AG04450 (cell line): ENCODE results near the gene TNIP3. TPM values are rescaled to one million over a fixed set of nuclear protein-coding genes. Genes with fewer than 3 reads are reported as not detected.

Experiments used
- CTCF ChIA-PET: fragments of 300-600, 350-600 bp; formaldehyde crosslinking; extraction: SDS; loops from one replicate; lab custom pipeline; 2022; ENCODE audit warnings: antibody characterized with exemption, inconsistent platforms; lab: Charles Lee
- POLR2A ChIA-PET: fragments of 350-600 bp; formaldehyde crosslinking; extraction: SDS; loops from one replicate; lab custom pipeline; 2021; ENCODE audit warnings: antibody characterized with exemption, inconsistent platforms; lab: Yijun Ruan, JAX
- DNase-seq: peaks from one replicate; pipeline ENCODE4 v3.0.0-alpha.2; 2011; ENCODE audit warnings: low read depth, low spot score
- H3K27ac ChIP-seq: one replicate; pipeline ENCODE4 v1.5.1; 2012; ENCODE audit warnings: low read depth, low read length, control low read depth
- H3K27me3 ChIP-seq: one replicate; pipeline ENCODE4 v1.6.0; 2012; ENCODE audit warnings: low read length; ENCODE audit not compliant: control insufficient read depth, insufficient read depth
- H3K4me3 ChIP-seq: 2 replicates; pipeline ENCODE4 v1.5.1; 2011; ENCODE audit warnings: mild to moderate bottlenecking, low read depth, low read length, control low read depth
- H3K9me3 ChIP-seq: 2 replicates; pipeline ENCODE4 v1.5.1; 2012; ENCODE audit warnings: low read length; ENCODE audit not compliant: control insufficient read depth, insufficient read depth
- polyA plus RNA-seq: library from polyadenylated mRNA; depleted of rRNA; stranded (reverse); fragments of >200 nt; gene quantifications from 2 replicates; pipeline ENCODE4 v1.2.3, GENCODE V29; 2011
- TF ChIP-seq, protein P1 (sequence below): IDR thresholded peaks from 2 replicates; pipeline ENCODE4 v1.5.1; 2011; ENCODE audit warnings: low read depth, low read length, control low read depth, inconsistent platforms

TNIP3 gene
- polyA plus RNA-seq, 1 experiment: 0.51 TPM

- POLR2A ChIA-PET: no interaction called here
- CTCF ChIA-PET: no interaction called here
- H3K9me3 ChIP-seq: no peaks in the 10 kb centered on the region
- no peak overlapping the region for H3K27ac ChIP-seq
- H3K4me3 ChIP-seq: no peak overlapping the region
- TF ChIP-seq, protein P1, sequence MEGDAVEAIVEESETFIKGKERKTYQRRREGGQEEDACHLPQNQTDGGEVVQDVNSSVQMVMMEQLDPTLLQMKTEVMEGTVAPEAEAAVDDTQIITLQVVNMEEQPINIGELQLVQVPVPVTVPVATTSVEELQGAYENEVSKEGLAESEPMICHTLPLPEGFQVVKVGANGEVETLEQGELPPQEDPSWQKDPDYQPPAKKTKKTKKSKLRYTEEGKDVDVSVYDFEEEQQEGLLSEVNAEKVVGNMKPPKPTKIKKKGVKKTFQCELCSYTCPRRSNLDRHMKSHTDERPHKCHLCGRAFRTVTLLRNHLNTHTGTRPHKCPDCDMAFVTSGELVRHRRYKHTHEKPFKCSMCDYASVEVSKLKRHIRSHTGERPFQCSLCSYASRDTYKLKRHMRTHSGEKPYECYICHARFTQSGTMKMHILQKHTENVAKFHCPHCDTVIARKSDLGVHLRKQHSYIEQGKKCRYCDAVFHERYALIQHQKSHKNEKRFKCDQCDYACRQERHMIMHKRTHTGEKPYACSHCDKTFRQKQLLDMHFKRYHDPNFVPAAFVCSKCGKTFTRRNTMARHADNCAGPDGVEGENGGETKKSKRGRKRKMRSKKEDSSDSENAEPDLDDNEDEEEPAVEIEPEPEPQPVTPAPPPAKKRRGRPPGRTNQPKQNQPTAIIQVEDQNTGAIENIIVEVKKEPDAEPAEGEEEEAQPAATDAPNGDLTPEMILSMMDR: no peak
- no peaks in the 10 kb centered on the region for H3K27me3 ChIP-seq
- DNase-seq: no peak
Observed at GRCh38 chr4:121148621-121149020, 15.5 kb downstream of the TNIP3 start.

DNA sequence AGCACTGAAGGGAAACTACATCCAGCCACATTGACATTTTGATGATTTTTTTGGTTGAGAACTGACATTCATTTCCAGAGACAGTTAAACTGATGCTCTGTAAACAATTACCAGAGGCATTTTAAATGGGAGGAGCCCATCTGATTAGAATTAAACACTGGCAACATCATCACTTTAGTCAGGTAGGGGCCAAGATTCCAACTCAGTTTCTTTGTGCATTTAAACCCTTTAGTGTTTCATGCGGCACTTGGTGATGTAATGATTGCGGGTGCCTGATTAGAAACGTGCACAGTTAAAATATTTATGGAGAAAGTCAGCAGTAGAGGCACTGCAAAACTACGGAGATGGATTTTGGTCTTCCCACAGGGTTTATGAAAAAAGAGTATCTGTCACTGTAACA lies 16.1 kb downstream of the TNIP3 start:
- POLR2A ChIA-PET: no interaction called here
- TF ChIP-seq, protein P1: no peak
- Histone ChIP-seq H3K9me3 (no peaks in the 10 kb centered on the region), H3K4me3 (no peak overlapping the region), H3K27ac (no peak overlapping the region), H3K27me3 (no peaks in the 10 kb centered on the region)
- DNase-seq: no peak
- CTCF ChIA-PET: no interaction called here

DNA sequence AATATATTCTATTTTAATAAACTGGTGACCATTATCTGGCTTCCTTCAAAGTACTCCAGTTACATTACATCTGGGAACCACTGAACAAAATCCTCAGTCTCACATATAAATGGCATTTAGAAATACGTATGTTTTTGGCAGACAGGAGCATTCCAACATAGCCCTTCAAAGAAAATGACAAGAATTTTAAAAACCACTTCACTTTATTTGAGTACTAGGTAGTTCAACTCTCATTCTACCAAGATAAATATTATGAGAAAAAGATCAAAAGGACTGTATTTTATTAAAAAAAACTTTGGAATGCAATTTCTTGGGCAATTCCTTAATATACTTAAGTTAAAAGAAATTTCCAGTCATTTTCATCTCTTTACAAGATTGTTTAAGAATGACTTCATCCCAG lies 17.6 kb downstream of the TNIP3 start:
- no peaks in the 10 kb centered on the region for H3K9me3 ChIP-seq
- ChIA-PET CTCF (no interaction called here), POLR2A (no interaction called here)
- TF ChIP-seq, protein P1: no peak
- no peak overlapping the region for H3K4me3 ChIP-seq
- no peak for DNase-seq
- no peak overlapping the region for H3K27ac ChIP-seq
- H3K27me3 ChIP-seq: no peaks in the 10 kb centered on the region

DNA sequence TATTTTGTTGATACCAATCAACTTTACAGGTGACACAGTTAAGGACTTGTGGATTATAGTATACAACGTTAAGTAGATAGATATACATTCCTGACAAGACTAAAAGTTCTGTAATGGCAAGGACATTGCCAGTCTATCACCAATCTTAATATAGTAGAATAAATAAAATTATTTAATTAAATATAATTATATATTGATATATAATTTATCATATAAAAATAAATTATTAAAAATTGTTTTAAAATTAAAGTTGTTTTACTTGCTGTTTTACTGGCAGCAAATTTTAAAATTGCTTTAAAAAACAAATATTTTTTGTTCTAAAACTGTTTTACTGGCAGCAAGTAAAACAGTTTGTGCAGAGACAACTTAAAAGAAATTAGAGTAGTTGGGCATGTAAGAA lies 18.7 kb downstream of the TNIP3 start:
- ChIA-PET CTCF (no interaction called here), POLR2A (no interaction called here)
- no peak overlapping the region for H3K4me3 ChIP-seq
- TF ChIP-seq, protein P1: no peak
- DNase-seq: no peak
- H3K9me3 ChIP-seq: no peaks in the 10 kb centered on the region
- H3K27me3 ChIP-seq: no peaks in the 10 kb centered on the region
- no peak overlapping the region for H3K27ac ChIP-seq

DNA sequence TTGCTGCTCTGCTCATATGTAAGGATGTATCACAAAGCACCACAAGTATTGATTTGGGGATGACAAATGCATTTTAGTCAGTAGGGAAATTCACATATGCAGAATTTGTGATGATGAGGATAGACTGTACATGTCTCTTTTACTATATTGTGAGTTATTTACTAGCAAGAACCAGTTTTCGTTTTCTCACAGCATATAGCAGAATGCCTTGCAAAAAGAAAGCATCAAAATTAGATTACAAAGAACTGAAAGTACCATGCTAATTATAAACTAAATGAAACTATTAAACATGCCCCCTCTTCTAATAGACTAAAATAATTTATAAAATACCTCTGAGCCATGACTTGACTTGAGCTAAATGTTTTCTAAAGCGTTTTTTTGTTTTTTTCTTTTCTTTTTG lies 20.1 kb downstream of the TNIP3 start:
- H3K27ac ChIP-seq: no peak overlapping the region
- no peak for DNase-seq
- CTCF ChIA-PET: no interaction called here
- POLR2A ChIA-PET: no interaction called here
- no peak overlapping the region for H3K4me3 ChIP-seq
- H3K9me3 ChIP-seq: no peaks in the 10 kb centered on the region
- TF ChIP-seq, protein P1: no peak
- no peaks in the 10 kb centered on the region for H3K27me3 ChIP-seq
